Rectal smooth muscle tissue (tissue), 1 donor: Measurements from ENCODE around the gene AGFG1.
"Not testable (repeated sequence)": the region's sequence is repeated elsewhere in the genome, so short reads cannot be mapped to it uniquely, and the experiment has no call there.

ENCODE experiments used
- H3K27ac ChIP-seq: one replicate; pipeline ENCODE4 v1.7.0; 2013; ENCODE audit warnings: low read depth, low read length, inconsistent platforms
- H3K27me3 ChIP-seq: one replicate; pipeline ENCODE4 v1.7.0; 2013; ENCODE audit warnings: low read length; ENCODE audit not compliant: control insufficient read depth, insufficient read depth
- H3K36me3 ChIP-seq: one replicate; pipeline ENCODE4 v1.7.0; 2013; ENCODE audit warnings: low read length; ENCODE audit not compliant: control insufficient read depth, insufficient read depth
- H3K4me1 ChIP-seq: one replicate; pipeline ENCODE4 v1.7.0; 2013; ENCODE audit warnings: low read length; ENCODE audit not compliant: control insufficient read depth, insufficient read depth
- H3K4me3 ChIP-seq: one replicate; pipeline ENCODE4 v1.7.0; 2013; ENCODE audit warnings: low read length
- H3K9ac ChIP-seq: one replicate; pipeline ENCODE4 v1.7.0; 2013; ENCODE audit warnings: low read length

Gene AGFG1

GRCh38 chr2:227576812-227577211, 104.9 kb downstream of the AGFG1 start:
- Histone ChIP-seq H3K27ac (no peak overlapping the region), H3K4me1 (no peaks in the 10 kb centered on the region), H3K27me3 (no peaks in the 10 kb centered on the region), H3K4me3 (no peak overlapping the region), H3K9ac (no peak overlapping the region), H3K36me3 (no peaks in the 10 kb centered on the region)

GRCh38 chr2:227577555-227577954, 105.6 kb downstream of the AGFG1 start:
- no peaks in the 10 kb centered on the region for H3K36me3 ChIP-seq

GRCh38 chr2:227578642-227579041, 106.7 kb downstream of the AGFG1 start:
- no peak overlapping the region for H3K27ac ChIP-seq
- no peaks in the 10 kb centered on the region for H3K27me3 ChIP-seq
- H3K4me3 ChIP-seq: no peak overlapping the region
- no peaks in the 10 kb centered on the region for H3K4me1 ChIP-seq
- no peak overlapping the region for H3K9ac ChIP-seq
- H3K36me3 ChIP-seq: no peaks in the 10 kb centered on the region

More at GRCh38 chr2:227577555-227577954, 105.6 kb downstream of the AGFG1 start:
- no peaks in the 10 kb centered on the region for H3K27me3 ChIP-seq
- no peaks in the 10 kb centered on the region for H3K4me1 ChIP-seq
- no peak overlapping the region for H3K9ac ChIP-seq
- H3K4me3 ChIP-seq: no peak overlapping the region
- no peak overlapping the region for H3K27ac ChIP-seq

- Histone ChIP-seq H3K9ac (no peak overlapping the region), H3K36me3 (no peaks in the 10 kb centered on the region), H3K27ac (no peak overlapping the region), H3K4me3 (no peak overlapping the region), H3K4me1 (no peaks in the 10 kb centered on the region), H3K27me3 (no peaks in the 10 kb centered on the region)
These were observed 107.8 kb downstream of the AGFG1 start for GRCh38 chr2:227579791-227580190.

GRCh38 chr2:227582369-227582768, 110.4 kb downstream of the AGFG1 start:
- H3K36me3 ChIP-seq: no peaks in the 10 kb centered on the region
- no peaks in the 10 kb centered on the region for H3K27me3 ChIP-seq
- no peak overlapping the region for H3K27ac ChIP-seq
- no peak overlapping the region for H3K4me3 ChIP-seq
- no peak overlapping the region for H3K9ac ChIP-seq
- no peaks in the 10 kb centered on the region for H3K4me1 ChIP-seq

GRCh38 chr2:227592694-227593387, 120.9 kb downstream of the AGFG1 start:
- H3K4me3 ChIP-seq: no peak overlapping the region
- no peaks in the 10 kb centered on the region for H3K4me1 ChIP-seq
- H3K36me3 ChIP-seq: no peaks in the 10 kb centered on the region
- H3K27ac ChIP-seq: no peak overlapping the region
- H3K27me3 ChIP-seq: no peaks in the 10 kb centered on the region
- no peak overlapping the region for H3K9ac ChIP-seq

- Histone ChIP-seq H3K4me3 (no peak overlapping the region), H3K9ac (no peak overlapping the region), H3K27ac (no peak overlapping the region), H3K27me3 (no peaks in the 10 kb centered on the region), H3K36me3 (no peaks in the 10 kb centered on the region), H3K4me1 (no peaks in the 10 kb centered on the region)
These were observed 123.8 kb downstream of the AGFG1 start for GRCh38 chr2:227595797-227596196.

GRCh38 chr2:227597036-227597435, 125.1 kb downstream of the AGFG1 start:
- no peak overlapping the region for H3K4me3 ChIP-seq
- H3K4me1 ChIP-seq: no peaks in the 10 kb centered on the region
- no peaks in the 10 kb centered on the region for H3K27me3 ChIP-seq
- no peak overlapping the region for H3K27ac ChIP-seq
- no peaks in the 10 kb centered on the region for H3K36me3 ChIP-seq
- H3K9ac ChIP-seq: no peak overlapping the region

- Histone ChIP-seq H3K36me3 (no peaks in the 10 kb centered on the region), H3K27ac (no peak overlapping the region), H3K9ac (no peak overlapping the region), H3K27me3 (no peaks in the 10 kb centered on the region), H3K4me3 (no peak overlapping the region), H3K4me1 (no peaks in the 10 kb centered on the region)
These were observed 126.0 kb downstream of the AGFG1 start for GRCh38 chr2:227597998-227598397.

GRCh38 chr2:227598835-227599503, 127.0 kb downstream of the AGFG1 start, which contains the start of gene SCYGR2:
SCYGR2 (plus strand) TSS chr2:227598893; CDS start chr2:227598893, 0 bp downstream.
- H3K4me3 ChIP-seq, H3K9ac ChIP-seq, H3K27ac ChIP-seq, H3K4me1 ChIP-seq, H3K36me3 ChIP-seq, H3K27me3 ChIP-seq: not testable (repeated sequence)

GRCh38 chr2:227602358-227602757, 130.4 kb downstream of the AGFG1 start:
- Histone ChIP-seq H3K4me1 (no peaks in the 10 kb centered on the region), H3K36me3 (no peaks in the 10 kb centered on the region), H3K9ac (no peak overlapping the region), H3K27me3 (no peaks in the 10 kb centered on the region), H3K27ac (no peak overlapping the region), H3K4me3 (peak overlapping the region; percentile 25)

- no peak overlapping the region for H3K27ac ChIP-seq
- no peak overlapping the region for H3K4me3 ChIP-seq
- no peaks in the 10 kb centered on the region for H3K4me1 ChIP-seq
- no peak overlapping the region for H3K9ac ChIP-seq
- H3K36me3 ChIP-seq: no peaks in the 10 kb centered on the region
- no peaks in the 10 kb centered on the region for H3K27me3 ChIP-seq
These were observed 134.5 kb downstream of the AGFG1 start for GRCh38 chr2:227606476-227606875.

GRCh38 chr2:227607941-227608340, 136.0 kb downstream of the AGFG1 start:
- Histone ChIP-seq H3K4me3 (no peak overlapping the region), H3K27me3 (no peaks in the 10 kb centered on the region), H3K4me1 (no peaks in the 10 kb centered on the region), H3K36me3 (no peaks in the 10 kb centered on the region), H3K27ac (no peak overlapping the region), H3K9ac (no peak overlapping the region)
